Progenitor cell of endocrine pancreas (in vitro differentiated cells): ENCODE measurements around the gene ANKUB1. TPM values are rescaled to one million over a fixed set of nuclear protein-coding genes. Genes with fewer than 3 reads are reported as not detected.

Experiments used
- DNase-seq: peaks from one replicate; pipeline ENCODE4 v3.0.0; 2021; ENCODE audit warnings: low spot score; ENCODE audit not compliant: unreplicated experiment
- H3K27ac Mint-ChIP-seq: 2 replicates; pipeline ENCODE4 v1.8.0; 2021; ENCODE audit warnings: mild to moderate bottlenecking, moderate library complexity, mixed read lengths
- H3K27me3 Mint-ChIP-seq: 2 replicates; pipeline ENCODE4 v1.8.0; 2021; ENCODE audit warnings: mixed read lengths
- H3K36me3 Mint-ChIP-seq: 2 replicates; pipeline ENCODE4 v1.8.0; 2022; ENCODE audit warnings: mixed read lengths; ENCODE audit not compliant: insufficient read depth
- H3K4me1 Mint-ChIP-seq: 2 replicates; pipeline ENCODE4 v1.8.0; 2021; ENCODE audit warnings: low read depth, mixed read lengths
- H3K4me3 Mint-ChIP-seq: 2 replicates; pipeline ENCODE4 v1.8.0; 2021; ENCODE audit warnings: low read depth, mild to moderate bottlenecking, moderate library complexity, mixed read lengths
- H3K9me3 Mint-ChIP-seq: 2 replicates; pipeline ENCODE4 v1.8.0; 2021; ENCODE audit warnings: low read depth, mixed read lengths
- CTCF ChIP-seq: fragments of 200-600 bp; sonication (generic); IDR thresholded peaks from one replicate; pipeline ENCODE4 v1.5.0; 2021; ENCODE audit warnings: antibody characterized with exemption, mild to moderate bottlenecking; ENCODE audit not compliant: unreplicated experiment
- total RNA-seq: library from RNA; stranded (reverse); gene quantifications from 2 replicates; pipeline ENCODE4 v1.2.1, GENCODE V29; 2021

Gene ANKUB1
- total RNA-seq, 1 donor from 2014 or later: not detected

GRCh38 chr3:149713730-149714654, 78.4 kb downstream of the ANKUB1 start:
- no peaks in the 10 kb centered on the region for H3K9me3 Mint-ChIP-seq
- peaks cover 4% of the 10 kb centered on the region for H3K4me1 Mint-ChIP-seq
- no peak overlapping the region for H3K4me3 Mint-ChIP-seq
- H3K36me3 Mint-ChIP-seq: no peaks in the 10 kb centered on the region
- H3K27ac Mint-ChIP-seq: no peak overlapping the region
- TF ChIP-seq CTCF: no peak
- H3K27me3 Mint-ChIP-seq: no peaks in the 10 kb centered on the region
- no peak for DNase-seq

Other genes with a start within 250 kb of the ANKUB1 start
- 15.0 and 18.1 TPM in 2 replicates for gene WWTR1, start 134.5 kb downstream of the ANKUB1 start, total RNA-seq
- 55.3 and 60.8 TPM in 2 replicates for gene COMMD2, start 40.1 kb downstream of the ANKUB1 start, total RNA-seq
- gene RNF13, start 20.7 kb upstream of the ANKUB1 start, total RNA-seq: 29.8 and 31.1 TPM in 2 replicates
- gene PFN2, start 178.3 kb upstream of the ANKUB1 start, total RNA-seq: 233 and 246 TPM in 2 replicates